Body of pancreas (tissue), 4 donors: ENCODE results near the gene COL21A1. TPM values are rescaled to one million over a fixed set of nuclear protein-coding genes. Genes with fewer than 3 reads are reported as not detected.
"Not testable (repeated sequence)": the region's sequence is repeated elsewhere in the genome, so short reads cannot be mapped to it uniquely, and the experiment has no call there.

Experiments
- ATAC-seq: fragments of 150-250 bp; one replicate; pipeline ENCODE4 v1.9.1; 2016
- DNase-seq, 4 donors: peaks; one replicate each; pipeline ENCODE4 v3.0.0-alpha.2; 2019
- H3K27ac ChIP-seq, 4 donors: fragments of 200-600 bp; sonication (generic); 1 replicate in 3 of 4; 2 replicates in 1 of 4; pipeline versions ENCODE4 v1.5.1 to v1.6.1; 2016 to 2019; ENCODE audit warnings: mild to moderate bottlenecking in 1 of 4, mixed read lengths in 1 of 4, moderate library complexity in 1 of 4
- H3K27me3 ChIP-seq, 2 donors: fragments of 200-600 bp; sonication (generic); one replicate each; pipeline ENCODE4 v1.6.0; 2016; ENCODE audit warnings: mild to moderate bottlenecking in 1 of 2
- H3K36me3 ChIP-seq, 2 donors: fragments of 200-600 bp; sonication (generic); replicated peaks in 1 of 2; 2 replicates each; pipeline ENCODE4 v1.5.1; 2016; ENCODE audit warnings: low read depth in 2 of 2; ENCODE audit not compliant: insufficient read depth in 1 of 2
- H3K4me1 ChIP-seq: fragments of 200-600 bp; sonication (generic); one replicate; pipeline ENCODE4 v1.6.0; 2016
- H3K4me3 ChIP-seq, 2 donors: fragments of 200-600 bp; sonication (generic); 1 replicate in 1 of 2; 2 replicates in 1 of 2; pipeline ENCODE4 v1.5.1; 2016 to 2019
- H3K9me3 ChIP-seq, 3 donors: fragments of 200-600 bp; sonication (generic); 1 replicate in 2 of 3; 2 replicates in 1 of 3; pipeline ENCODE4 v1.5.1; 2016
- CTCF ChIP-seq, 7 experiments: fragments of 450-650 bp in 4 of 7; fragments of 200-600 bp in 3 of 7; sonication (generic) in 3 of 7; IDR thresholded peaks; one replicate each; pipeline ENCODE4 v1.5.1; 2016 to 2019; ENCODE audit warnings: antibody characterized with exemption in 7 of 7
- POLR2A ChIP-seq, 3 donors: fragments of 450-650 bp; IDR thresholded peaks; one replicate each; pipeline ENCODE4 v1.6.1; 2016; ENCODE audit warnings: antibody characterized with exemption in 3 of 3, mild to moderate bottlenecking in 2 of 3
- WGBS, 2 donors: methylation state at CpG; one replicate each; pipeline ENCODE4 v1.1.5; 2017; 5-methylcytosine and 5-hydroxymethylcytosine counted together
- intact Hi-C: fragments of 100-400 bp; cut with DNase I; formaldehyde crosslinking; loops from one replicate; pipeline ENCODE4 v1.15.1; 2023
- total RNA-seq, 2 donors: library from RNA; depleted of rRNA; stranded (reverse); fragments of >200 nt; gene quantifications; one replicate each; pipeline ENCODE4 v1.1.0, GENCODE V29; 2016

COL21A1 gene
- total RNA-seq, 2 donors from 2014 or later, result 1.3 to 4.2 TPM

DNA sequence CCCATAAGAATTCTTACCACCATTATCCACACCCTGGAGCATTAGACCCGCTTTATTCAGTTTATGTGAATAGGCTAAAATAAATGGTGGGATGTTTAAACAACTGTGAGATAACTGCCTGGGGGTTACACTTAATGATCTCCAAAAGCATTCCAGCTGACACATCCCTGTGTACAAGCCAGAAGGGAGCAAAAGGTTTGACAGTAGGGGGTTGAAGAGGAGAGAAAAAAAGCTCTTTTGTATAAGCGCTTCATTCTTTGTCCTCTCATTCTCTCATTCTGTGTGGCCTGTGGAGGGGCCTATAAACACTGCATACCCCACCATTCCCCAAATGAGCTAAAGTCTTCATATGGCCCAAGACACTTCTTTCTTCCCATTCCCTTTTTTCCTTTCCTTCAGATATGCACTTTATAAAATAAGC lies 30.8 kb upstream of the COL21A1 start:
- no peaks in the 10 kb centered on the region for H3K36me3 ChIP-seq
- no peak for DNase-seq
- TF ChIP-seq POLR2A (IDR thresholded peaks at IDR 0.05), result no peak
- no peak for TF ChIP-seq CTCF (IDR thresholded peaks at IDR 0.05)
- H3K27ac ChIP-seq, result no peak overlapping the region
- no peak overlapping the region for H3K4me3 ChIP-seq
- no peak for ATAC-seq
- WGBS, 2 donors, result 58 to 86% methylated on average over 2 of the region's 2 CpGs
- no peaks in the 10 kb centered on the region for H3K27me3 ChIP-seq
- intact Hi-C loops, result no loop called here
- no peaks in the 10 kb centered on the region for H3K9me3 ChIP-seq
- no peaks in the 10 kb centered on the region for H3K4me1 ChIP-seq

GRCh38 chr6:56270812-56271441 lies 23.5 kb upstream of the COL21A1 start:
- TF ChIP-seq CTCF (IDR thresholded peaks at IDR 0.05) (no peak), POLR2A (IDR thresholded peaks at IDR 0.05) (no peak)
- no peaks in the 10 kb centered on the region for H3K4me1 ChIP-seq
- no peaks in the 10 kb centered on the region for H3K27me3 ChIP-seq
- 78 to 81% methylated on average over 1 of the region's 1 CpG for WGBS, 2 donors
- DNase-seq (no peak), ATAC-seq (no peak)
- no peak overlapping the region for H3K27ac ChIP-seq
- no peak overlapping the region for H3K4me3 ChIP-seq
- no peaks in the 10 kb centered on the region for H3K9me3 ChIP-seq
- no peaks in the 10 kb centered on the region for H3K36me3 ChIP-seq
- intact Hi-C loops, result no loop called here

DNA sequence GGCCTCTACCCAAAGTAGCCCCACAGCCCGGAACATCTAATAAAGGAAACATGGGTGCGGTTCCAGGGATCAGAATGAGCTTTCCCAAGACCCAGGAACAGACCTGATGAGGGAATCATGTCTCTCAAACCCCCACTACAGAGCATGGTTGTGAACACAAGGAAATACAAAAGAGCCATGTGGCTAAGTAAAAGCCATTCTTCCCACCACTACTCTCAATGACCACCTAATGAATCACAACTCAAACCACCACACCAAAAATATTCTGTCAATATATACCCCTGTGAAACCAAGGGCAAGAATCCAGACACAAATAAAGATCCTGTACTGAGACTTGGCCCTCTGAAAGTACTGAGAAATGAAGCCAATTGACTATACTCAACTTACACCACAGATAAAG lies 20.9 kb upstream of the COL21A1 start:
- Histone ChIP-seq H3K36me3 (no peaks in the 10 kb centered on the region), H3K4me3 (no peak overlapping the region), H3K27me3 (no peaks in the 10 kb centered on the region), H3K27ac (no peak overlapping the region), H3K4me1 (no peaks in the 10 kb centered on the region), H3K9me3 (no peaks in the 10 kb centered on the region)
- TF ChIP-seq CTCF (IDR thresholded peaks at IDR 0.05) (no peak), POLR2A (IDR thresholded peaks at IDR 0.05) (no peak)
- WGBS, 2 donors, result 73 to 85% methylated on average over 2 of the region's 2 CpGs
- intact Hi-C loops, result no loop called here
- ATAC-seq (no peak), DNase-seq (no peak)

- no peak overlapping the region for H3K27ac ChIP-seq
- no peak for ATAC-seq
- intact Hi-C loops, result no loop called here
- no peak for DNase-seq
- H3K4me1 ChIP-seq, result no peaks in the 10 kb centered on the region
- no peaks in the 10 kb centered on the region for H3K9me3 ChIP-seq
- no peak overlapping the region for H3K4me3 ChIP-seq
- WGBS, 2 donors, result 36 to 52% methylated on average over 3 of the region's 3 CpGs
- no peaks in the 10 kb centered on the region for H3K36me3 ChIP-seq
- no peak for TF ChIP-seq POLR2A (IDR thresholded peaks at IDR 0.05)
- TF ChIP-seq CTCF (IDR thresholded peaks at IDR 0.05), result no peak
- H3K27me3 ChIP-seq, result no peaks in the 10 kb centered on the region
These were observed 18.6 kb upstream of the COL21A1 start for GRCh38 chr6:56266011-56266410.

- H3K9me3 ChIP-seq, result no peaks in the 10 kb centered on the region
- no peaks in the 10 kb centered on the region for H3K36me3 ChIP-seq
- no peaks in the 10 kb centered on the region for H3K4me1 ChIP-seq
- intact Hi-C loops, result no loop called here
- no peak overlapping the region for H3K27ac ChIP-seq
- DNase-seq (no peak), ATAC-seq (no peak)
- no peak overlapping the region for H3K4me3 ChIP-seq
- H3K27me3 ChIP-seq, result no peaks in the 10 kb centered on the region
- TF ChIP-seq POLR2A (IDR thresholded peaks at IDR 0.05) (no peak), CTCF (IDR thresholded peaks at IDR 0.05) (no peak)
- 58 to 61% methylated on average over 5 of the region's 5 CpGs for WGBS, 2 donors
These were observed 16.4 kb upstream of the COL21A1 start for GRCh38 chr6:56263596-56264315.

DNA sequence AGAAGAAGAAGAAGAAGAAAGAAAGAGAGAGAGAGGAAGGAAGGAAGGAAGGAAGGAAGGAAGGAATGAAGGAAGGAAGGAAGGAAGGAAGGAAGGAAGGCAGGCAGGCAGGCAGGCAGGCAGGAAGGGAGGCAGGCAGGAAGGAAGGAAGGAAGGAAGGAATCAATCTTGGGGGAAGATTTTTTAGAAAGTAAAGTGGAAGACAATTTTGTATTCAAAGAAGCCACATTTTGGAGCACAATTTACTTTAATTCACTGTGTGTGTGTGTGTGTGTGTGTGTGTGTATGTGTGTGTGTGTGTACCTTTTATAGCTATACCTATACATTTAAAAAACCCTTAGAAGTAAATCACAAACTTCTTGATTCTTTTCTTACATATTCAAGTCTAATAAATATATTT lies 13.2 kb upstream of the COL21A1 start:
- H3K27me3 ChIP-seq, DNase-seq, H3K27ac ChIP-seq, H3K36me3 ChIP-seq, H3K4me1 ChIP-seq, ATAC-seq, H3K9me3 ChIP-seq, H3K4me3 ChIP-seq, intact Hi-C loops: not testable (repeated sequence)
